HG02870 (cell line): ENCODE results near the gene CAND1.

ENCODE experiments used
- ATAC-seq: cut with Tn5 transposase; IDR thresholded peaks from one replicate; pipeline ENCODE4 v1.9.1; 2021; ENCODE audit warnings: mild to moderate bottlenecking, moderate library complexity; ENCODE audit not compliant: unreplicated experiment

Gene CAND1

GRCh38 chr12:67268896-67269632 lies at the start of gene CAND1:
CAND1 (plus strand) TSS chr12:67269358; CDS start chr12:67269718, 360 bp downstream.
- peak; percentile 75 for ATAC-seq

DNA sequence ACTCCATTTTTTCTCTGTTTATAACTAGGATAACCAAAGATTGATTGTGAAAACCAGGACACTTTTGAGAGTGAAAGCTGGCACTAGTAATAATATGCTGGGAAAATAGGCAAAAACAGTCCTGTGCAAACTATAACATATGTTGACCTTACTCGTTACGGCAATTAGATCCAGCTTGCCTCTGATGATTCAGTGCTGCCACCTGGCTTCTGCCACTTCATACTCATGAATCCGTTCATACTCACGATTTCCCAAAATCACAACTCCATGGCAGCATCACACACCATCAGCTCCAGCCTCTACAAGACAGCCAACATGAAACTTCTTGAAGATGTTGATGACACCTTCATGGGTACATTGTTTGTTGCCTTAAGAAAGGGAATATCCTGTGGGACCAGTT lies 49.1 kb upstream of the CAND1 start:
- no peak for ATAC-seq

GRCh38 chr12:67222302-67222701 lies 46.9 kb upstream of the CAND1 start:
- ATAC-seq, result no peak

- ATAC-seq, result no peak
These were observed 45.9 kb upstream of the CAND1 start for GRCh38 chr12:67223225-67223624.

GRCh38 chr12:67237231-67237630 lies 31.9 kb upstream of the CAND1 start:
- no peak for ATAC-seq

GRCh38 chr12:67239061-67239460 lies 30.1 kb upstream of the CAND1 start:
- ATAC-seq, result no peak

DNA sequence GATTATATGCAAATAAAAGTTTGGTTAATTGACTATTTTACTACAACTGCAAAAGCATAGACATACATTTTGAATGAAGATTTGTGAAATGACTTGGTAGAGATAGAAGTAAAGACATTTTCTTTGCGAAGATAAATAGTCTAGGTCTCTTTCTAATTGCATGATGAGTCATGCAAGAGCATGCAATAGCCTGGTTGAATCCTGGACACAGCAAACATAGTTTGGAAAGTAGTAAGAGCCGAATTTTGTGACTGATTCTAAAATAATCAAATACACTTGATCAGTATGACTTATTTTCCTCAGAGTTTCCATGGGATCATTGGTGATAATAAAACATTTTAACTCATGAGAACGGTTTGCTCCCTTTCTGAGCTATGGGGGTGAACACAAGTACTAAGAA lies 27.7 kb upstream of the CAND1 start:
- ATAC-seq, result no peak

DNA sequence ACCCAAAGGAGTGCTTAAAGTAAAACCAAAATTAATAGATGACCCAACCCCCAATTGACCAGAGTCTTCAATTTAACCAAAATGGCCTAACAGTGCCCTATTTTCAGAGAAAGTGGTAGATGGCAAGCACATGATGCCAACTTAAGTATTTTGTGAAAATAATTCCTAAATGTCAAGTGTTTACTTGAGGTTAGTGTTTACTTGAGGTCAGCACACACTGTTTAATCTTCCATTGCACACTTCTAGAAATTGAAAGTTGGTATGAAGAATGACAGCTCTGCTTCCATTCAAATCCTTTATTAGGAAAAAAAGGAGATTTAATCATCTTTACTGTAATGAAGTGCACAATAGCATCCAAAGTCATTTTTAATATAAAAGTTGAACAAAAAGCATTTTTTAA lies 25.9 kb upstream of the CAND1 start:
- ATAC-seq, result no peak

- no peak for ATAC-seq
These were observed 23.6 kb upstream of the CAND1 start for GRCh38 chr12:67245571-67245970.

GRCh38 chr12:67251012-67251411 lies 18.1 kb upstream of the CAND1 start:
- ATAC-seq, result no peak

- ATAC-seq, result no peak
These were observed 14.7 kb upstream of the CAND1 start for GRCh38 chr12:67254372-67255026.

GRCh38 chr12:67256649-67257048 lies 12.5 kb upstream of the CAND1 start:
- ATAC-seq, result no peak

- no peak for ATAC-seq
These were observed 5.7 kb upstream of the CAND1 start for GRCh38 chr12:67263471-67263870.

GRCh38 chr12:67268335-67268895 lies 743 bp upstream of the CAND1 start:
- peak; percentile 80 for ATAC-seq

GRCh38 chr12:67269633-67270573 lies 745 bp downstream of the CAND1 start:
- ATAC-seq, result peak; percentile 5

- ATAC-seq, result no peak
These were observed 1.5 kb downstream of the CAND1 start for GRCh38 chr12:67270622-67271021.

GRCh38 chr12:67271976-67272375 lies 2.8 kb downstream of the CAND1 start:
- no peak for ATAC-seq

GRCh38 chr12:67274186-67274585 lies 5.0 kb downstream of the CAND1 start:
- ATAC-seq, result no peak

- no peak for ATAC-seq
These were observed 6.3 kb downstream of the CAND1 start for GRCh38 chr12:67275380-67275913.

DNA sequence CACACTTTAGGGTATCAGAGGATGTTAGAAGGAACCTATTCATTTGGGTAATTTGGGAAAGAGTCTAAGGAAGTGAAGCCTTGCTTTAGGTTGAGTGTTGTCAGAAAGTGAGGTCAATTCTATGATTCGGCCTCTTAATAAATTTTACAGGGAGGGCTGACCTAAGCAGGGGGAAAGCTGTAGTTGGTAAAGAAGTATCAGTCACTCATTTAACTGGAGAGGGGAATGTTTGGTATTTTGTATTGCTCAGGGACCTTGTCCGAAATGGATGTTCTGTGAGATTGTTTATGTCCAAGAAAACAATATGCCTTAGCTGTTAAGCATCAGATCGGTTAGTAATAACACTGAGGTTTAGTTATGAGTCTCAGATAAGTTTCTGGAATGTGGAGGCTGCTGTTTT lies 7.3 kb downstream of the CAND1 start:
- ATAC-seq, result no peak

- ATAC-seq, result no peak
These were observed 10.5 kb downstream of the CAND1 start for GRCh38 chr12:67279637-67280036.
